Smooth muscle cell (in vitro differentiated cells): ENCODE results near the gene GDF9. TPM values are rescaled to one million over a fixed set of nuclear protein-coding genes. Genes with fewer than 3 reads are reported as not detected.
"Not testable (repeated sequence)": the region's sequence is repeated elsewhere in the genome, so short reads cannot be mapped to it uniquely, and the experiment has no call there.

Experiments used
- DNase-seq: peaks from one replicate; lab custom pipeline; 2025; ENCODE audit not compliant: unreplicated experiment; lab: John Stamatoyannopoulos, UW
- H2AFZ ChIP-seq: fragments of 200-600 bp; sonication (generic); 2 replicates; pipeline ENCODE4 v1.6.0; 2016; ENCODE audit warnings: antibody characterized with exemption, low read depth, mild to moderate bottlenecking
- H3F3A ChIP-seq: fragments of 200-600 bp; sonication (generic); 2 replicates; pipeline ENCODE4 v1.6.0; 2017; ENCODE audit warnings: antibody characterized with exemption, low read depth
- H3K27ac ChIP-seq: fragments of 200-600 bp; sonication (generic); 2 replicates; pipeline ENCODE4 v1.5.1; 2016; ENCODE audit warnings: low read depth, mild to moderate bottlenecking
- H3K27me3 ChIP-seq: fragments of 200-600 bp; sonication (generic); 2 replicates; pipeline ENCODE4 v1.6.1; 2016; ENCODE audit warnings: low read depth, mild to moderate bottlenecking
- H3K36me3 ChIP-seq: fragments of 200-600 bp; sonication (generic); 2 replicates; pipeline ENCODE4 v1.5.1; 2016; ENCODE audit warnings: low read depth
- H3K4me1 ChIP-seq: fragments of 200-600 bp; sonication (generic); 2 replicates; pipeline ENCODE4 v1.5.1; 2016; ENCODE audit warnings: low read depth
- H3K4me2 ChIP-seq: fragments of 200-600 bp; sonication (generic); 2 replicates; pipeline ENCODE4 v1.6.0; 2016; ENCODE audit warnings: mild to moderate bottlenecking
- H3K4me3 ChIP-seq: fragments of 200-600 bp; sonication (generic); 2 replicates; pipeline ENCODE4 v1.5.1; 2016; ENCODE audit warnings: mild to moderate bottlenecking
- H3K79me2 ChIP-seq: fragments of 200-600 bp; sonication (generic); 2 replicates; pipeline ENCODE4 v1.6.0; 2016; ENCODE audit warnings: low read depth, mild to moderate bottlenecking
- H3K9ac ChIP-seq: fragments of 200-600 bp; sonication (generic); 2 replicates; pipeline ENCODE4 v1.6.0; 2016; ENCODE audit warnings: low read depth
- H3K9me3 ChIP-seq: fragments of 200-600 bp; sonication (generic); replicated peaks from 2 replicates; pipeline ENCODE4 v1.5.1; 2016; ENCODE audit warnings: low read depth
- H4K20me1 ChIP-seq: fragments of 200-600 bp; sonication (generic); 2 replicates; pipeline ENCODE4 v1.6.0; 2016; ENCODE audit warnings: low read depth
- CTCF ChIP-seq: fragments of 200-600 bp; sonication (generic); IDR thresholded peaks from 2 replicates; pipeline ENCODE4 v1.5.1; 2017; ENCODE audit warnings: borderline replicate concordance, mild to moderate bottlenecking, antibody characterized with exemption; ENCODE audit not compliant: insufficient read depth, poor library complexity, severe bottlenecking
- WGBS: methylation state at CpG from one replicate; pipeline ENCODE4 v1.1.7; 2016; ENCODE audit warnings: low lambda C conversion rate; 5-methylcytosine and 5-hydroxymethylcytosine counted together
- polyA plus RNA-seq: library from polyadenylated mRNA; unstranded; fragments of >200 nt; fragmentation: Nextera tagmentation; extraction: Ambion mirVana; gene quantifications from 2 replicates; pipeline ENCODE4 v1.2.1, GENCODE V29; 2016
- total RNA-seq: library from RNA; depleted of rRNA; stranded (reverse); fragments of >200 nt; gene quantifications from 2 replicates; pipeline ENCODE4 v1.2.3, GENCODE V29; 2014

GDF9 gene
- total and polyA plus RNA-seq, 2 experiments from 2014 or later, result 0.46 to 1.9 TPM

GRCh38 chr5:132865668-132866341, 464 bp downstream of the GDF9 start:
- H3K9me3 ChIP-seq, result no peaks in the 10 kb centered on the region
- peaks cover 9% of the 10 kb centered on the region for H3K79me2 ChIP-seq
- no peaks in the 10 kb centered on the region for H3K36me3 ChIP-seq
- 40% methylated on average over 29 of the region's 30 CpGs for WGBS
- H3K27ac ChIP-seq, result peak overlapping the region; percentile 89
- DNase-seq, result no peak
- peak overlapping the region; percentile 87 for H3K4me2 ChIP-seq
- TF ChIP-seq CTCF, result no peak
- H3K27me3 ChIP-seq, result peaks cover 6% of the 10 kb centered on the region
- H3K9ac ChIP-seq, result peak overlapping the region; percentile 94
- peaks cover 15% of the 10 kb centered on the region for H3F3A ChIP-seq
- peaks cover 5% of the 10 kb centered on the region for H4K20me1 ChIP-seq
- peaks cover 12% of the 10 kb centered on the region for H3K4me1 ChIP-seq
- peak overlapping the region; percentile 70 for H3K4me3 ChIP-seq
- H2AFZ ChIP-seq, result peak overlapping the region; percentile 49

GRCh38 chr5:132860742-132861141, 5.5 kb downstream of the GDF9 start:
- peaks cover 3% of the 10 kb centered on the region for H3K4me1 ChIP-seq
- no peak overlapping the region for H3K9ac ChIP-seq
- no peak overlapping the region for H3K4me2 ChIP-seq
- H3K9me3 ChIP-seq, result no peaks in the 10 kb centered on the region
- no peak overlapping the region for H3K4me3 ChIP-seq
- WGBS, result 74% methylated on average over 5 of the region's 5 CpGs
- DNase-seq, result no peak
- H3K79me2 ChIP-seq, result no peaks in the 10 kb centered on the region
- no peaks in the 10 kb centered on the region for H3K36me3 ChIP-seq
- no peak for TF ChIP-seq CTCF
- no peak overlapping the region for H2AFZ ChIP-seq
- H3K27ac ChIP-seq, result no peak overlapping the region
- peaks cover 25% of the 10 kb centered on the region for H3K27me3 ChIP-seq
- H4K20me1 ChIP-seq, result no peaks in the 10 kb centered on the region
- no peaks in the 10 kb centered on the region for H3F3A ChIP-seq

- Histone ChIP-seq H3K27me3 (peaks cover 25% of the 10 kb centered on the region), H3K79me2 (no peaks in the 10 kb centered on the region), H3K9me3 (no peaks in the 10 kb centered on the region), H3K4me2 (no peak overlapping the region), H4K20me1 (no peaks in the 10 kb centered on the region), H3K9ac (no peak overlapping the region), H3K4me1 (no peaks in the 10 kb centered on the region), H3F3A (no peaks in the 10 kb centered on the region), H3K27ac (no peak overlapping the region), H3K36me3 (no peaks in the 10 kb centered on the region), H2AFZ (no peak overlapping the region), H3K4me3 (no peak overlapping the region)
- WGBS, result 83% methylated on average over 2 of the region's 2 CpGs
- TF ChIP-seq CTCF, result no peak
- no peak for DNase-seq
Observed at GRCh38 chr5:132859889-132860437, 6.3 kb downstream of the GDF9 start.

GRCh38 chr5:132856011-132856410, 10.3 kb downstream of the GDF9 start:
- Histone ChIP-seq H3K9me3 (no peaks in the 10 kb centered on the region), H3F3A (no peaks in the 10 kb centered on the region), H3K4me3 (no peak overlapping the region), H4K20me1 (no peaks in the 10 kb centered on the region), H3K27ac (no peak overlapping the region), H3K27me3 (peaks cover 21% of the 10 kb centered on the region), H3K9ac (no peak overlapping the region), H3K36me3 (no peaks in the 10 kb centered on the region), H3K79me2 (no peaks in the 10 kb centered on the region), H3K4me2 (no peak overlapping the region), H2AFZ (no peak overlapping the region), H3K4me1 (no peaks in the 10 kb centered on the region)
- WGBS, result 86% methylated on average over 3 of the region's 3 CpGs
- no peak for DNase-seq
- TF ChIP-seq CTCF, result no peak

- H3K4me3 ChIP-seq, H3K9ac ChIP-seq, H3K79me2 ChIP-seq, H3K27ac ChIP-seq, H3K9me3 ChIP-seq, H3K4me1 ChIP-seq, DNase-seq, H4K20me1 ChIP-seq, H3K36me3 ChIP-seq, H2AFZ ChIP-seq, H3F3A ChIP-seq, H3K4me2 ChIP-seq: not testable (repeated sequence)
- WGBS, result 94% methylated on average over 5 of the region's 5 CpGs
- H3K27me3 ChIP-seq, result peaks cover 11% of the 10 kb centered on the region
Observed at GRCh38 chr5:132854992-132855391, 11.3 kb downstream of the GDF9 start.
